Spinal cord (tissue), 10 donors: ENCODE data around the gene POPDC2. TPM values are rescaled to one million over a fixed set of nuclear protein-coding genes. Genes with fewer than 3 reads are reported as not detected.

ENCODE experiments used
- DNase-seq, 6 donors: peaks; one replicate each; pipeline versions ENCODE4 v3.0.0 to v3.0.0-alpha.2; 2013 to 2015; ENCODE audit warnings: low spot score in 6 of 6, low read depth in 4 of 6
- H3K27ac ChIP-seq: one replicate; pipeline ENCODE4 v1.5.1; 2013; ENCODE audit warnings: low read depth, low read length, control low read depth
- H3K27me3 ChIP-seq: one replicate; pipeline ENCODE4 v1.6.1; 2013; ENCODE audit warnings: low read length; ENCODE audit not compliant: control insufficient read depth, insufficient read depth
- H3K36me3 ChIP-seq: one replicate; pipeline ENCODE4 v1.6.1; 2013; ENCODE audit warnings: low read length; ENCODE audit not compliant: control insufficient read depth, insufficient read depth
- H3K4me1 ChIP-seq: one replicate; pipeline ENCODE4 v1.6.1; 2013; ENCODE audit warnings: low read length; ENCODE audit not compliant: control insufficient read depth, insufficient read depth
- H3K4me3 ChIP-seq: one replicate; pipeline ENCODE4 v1.5.1; 2013; ENCODE audit warnings: low read depth, low read length, control low read depth
- H3K9me3 ChIP-seq: one replicate; pipeline ENCODE4 v1.6.1; 2013; ENCODE audit warnings: low read length; ENCODE audit not compliant: control insufficient read depth, insufficient read depth
- WGBS: methylation state at CpG from one replicate; pipeline ENCODE4 v1.1.5; 2013; ENCODE audit warnings: missing lambda C conversion rate; ENCODE audit not compliant: insufficient coverage; 5-methylcytosine and 5-hydroxymethylcytosine counted together
- polyA plus RNA-seq, 2 donors: library from polyadenylated mRNA; unstranded; fragments of 120-200 nt; gene quantifications; one replicate each; pipeline ENCODE4 v1.2.1, GENCODE V29; 2013; ENCODE audit not compliant: insufficient read length in 2 of 2
- total RNA-seq, 2 donors: library from RNA; depleted of rRNA in 1 of 2; stranded (reverse); fragments of 120-200 nt in 1 of 2; fragments of >200 nt in 1 of 2; gene quantifications; one replicate each; pipeline versions ENCODE4 v1.2.3 to v1.2.4, GENCODE V29; 2013 to 2014
- donor health status: healthy.

The POPDC2 gene
- total and polyA plus RNA-seq, 4 donors = 0.89 to 4.6 (median 2.8) TPM

DNA sequence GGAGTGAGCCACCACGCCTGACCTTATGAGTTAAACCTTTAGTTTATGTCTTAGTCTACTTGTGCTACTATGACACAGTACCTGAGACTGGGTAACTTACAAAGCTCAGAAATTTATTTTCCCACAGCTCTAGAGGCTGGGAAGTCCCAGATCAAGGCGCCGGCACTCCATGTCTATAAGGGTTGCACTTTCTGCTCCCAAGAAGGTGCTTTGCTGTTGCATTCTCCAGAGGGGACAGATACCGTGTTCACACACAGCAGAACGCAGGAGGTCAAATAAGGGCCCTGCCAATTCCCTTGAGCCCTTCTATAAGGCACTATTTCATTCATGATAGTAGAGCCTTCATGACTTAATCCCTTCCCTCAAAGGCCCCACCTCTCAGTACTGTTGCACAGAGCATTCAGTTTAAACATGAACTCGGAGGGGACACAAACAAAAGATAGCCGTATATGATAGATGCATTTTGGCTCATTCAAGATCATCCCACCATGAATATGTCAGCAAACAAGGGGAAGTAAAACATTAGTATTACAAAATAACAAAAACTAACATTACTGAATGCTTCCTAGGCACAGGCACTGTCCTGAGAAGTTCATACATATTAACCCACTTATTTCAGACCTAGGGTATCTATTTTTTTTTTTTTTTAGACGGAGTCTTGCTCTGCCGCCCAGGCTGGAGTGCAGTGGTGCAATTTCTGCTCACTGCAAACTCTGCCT, 36.2 kb downstream of the POPDC2 start:
- no peaks in the 10 kb centered on the region for H3K27me3 ChIP-seq
- no peak for DNase-seq
- H3K4me3 ChIP-seq = no peak overlapping the region
- H3K36me3 ChIP-seq = no peaks in the 10 kb centered on the region
- no peaks in the 10 kb centered on the region for H3K4me1 ChIP-seq
- H3K27ac ChIP-seq = no peak overlapping the region
- H3K9me3 ChIP-seq = peaks cover 2% of the 10 kb centered on the region
- WGBS = 96% methylated on average over 4 of the region's 9 CpGs

- peaks cover 2% of the 10 kb centered on the region for H3K9me3 ChIP-seq
- no peaks in the 10 kb centered on the region for H3K27me3 ChIP-seq
- H3K36me3 ChIP-seq = no peaks in the 10 kb centered on the region
- no peak overlapping the region for H3K27ac ChIP-seq
- H3K4me3 ChIP-seq = no peak overlapping the region
- no peaks in the 10 kb centered on the region for H3K4me1 ChIP-seq
- 88% methylated on average over 4 of the region's 5 CpGs for WGBS
- DNase-seq = no peak
These were observed 39.5 kb downstream of the POPDC2 start for GRCh38 chr3:119620899-119621298.

GRCh38 chr3:119619094-119619493, 41.3 kb downstream of the POPDC2 start:
- H3K27ac ChIP-seq = no peak overlapping the region
- peaks cover 2% of the 10 kb centered on the region for H3K9me3 ChIP-seq
- 63% methylated on average over 4 of the region's 7 CpGs for WGBS
- DNase-seq = no peak
- no peaks in the 10 kb centered on the region for H3K27me3 ChIP-seq
- no peak overlapping the region for H3K4me3 ChIP-seq
- no peaks in the 10 kb centered on the region for H3K36me3 ChIP-seq
- H3K4me1 ChIP-seq = no peaks in the 10 kb centered on the region

DNA sequence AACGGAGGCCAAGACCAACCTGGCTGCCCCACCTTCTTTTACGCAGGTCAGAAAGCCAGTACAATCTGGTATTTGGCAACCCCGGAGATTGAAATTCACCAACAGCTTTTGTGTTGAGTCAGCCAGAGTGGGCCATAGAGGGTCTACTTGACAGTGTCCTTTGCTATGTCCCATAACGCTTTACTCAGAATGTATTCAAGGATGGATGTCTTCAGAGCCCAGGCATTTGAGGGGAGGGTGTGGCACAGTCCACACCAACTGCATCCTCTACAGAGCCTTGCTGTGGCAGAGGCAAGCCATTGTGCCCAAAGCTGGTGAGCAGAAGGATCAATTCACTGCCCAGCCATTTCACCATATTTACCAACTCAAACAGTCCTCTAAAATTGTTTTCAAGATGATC, 44.3 kb downstream of the POPDC2 start:
- Histone ChIP-seq H3K36me3 (no peaks in the 10 kb centered on the region), H3K4me3 (no peak overlapping the region), H3K9me3 (no peaks in the 10 kb centered on the region), H3K27ac (no peak overlapping the region), H3K4me1 (no peaks in the 10 kb centered on the region), H3K27me3 (no peaks in the 10 kb centered on the region)
- WGBS = 67% methylated on average over 3 of the region's 4 CpGs
- DNase-seq = no peak

DNA sequence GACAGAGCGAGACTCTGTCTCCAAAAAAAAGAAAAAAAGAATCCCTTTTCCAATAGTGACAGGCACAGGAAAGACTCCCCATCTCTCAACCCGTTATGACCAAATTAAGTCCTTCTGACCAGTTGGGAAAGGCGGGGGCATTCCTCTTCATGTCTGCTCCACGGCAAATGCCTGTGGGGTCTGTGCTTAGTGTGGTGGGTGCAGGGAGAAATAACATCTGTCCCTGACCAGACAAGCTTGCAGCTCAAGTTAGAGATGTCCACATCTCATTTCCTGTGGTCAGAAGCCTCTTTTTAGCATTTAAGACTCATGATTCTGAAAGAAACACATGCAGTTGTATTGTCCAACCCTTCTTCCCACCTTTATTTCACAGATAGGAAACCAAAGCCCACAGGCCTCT, 46.5 kb downstream of the POPDC2 start:
- H3K36me3 ChIP-seq = no peaks in the 10 kb centered on the region
- no peak overlapping the region for H3K27ac ChIP-seq
- no peak overlapping the region for H3K4me3 ChIP-seq
- no peaks in the 10 kb centered on the region for H3K4me1 ChIP-seq
- no peaks in the 10 kb centered on the region for H3K9me3 ChIP-seq
- no peak for DNase-seq
- no CpG with 5 or more reads among the region's 4 CpGs for whole genome bisulfite sequencing
- no peaks in the 10 kb centered on the region for H3K27me3 ChIP-seq

DNA sequence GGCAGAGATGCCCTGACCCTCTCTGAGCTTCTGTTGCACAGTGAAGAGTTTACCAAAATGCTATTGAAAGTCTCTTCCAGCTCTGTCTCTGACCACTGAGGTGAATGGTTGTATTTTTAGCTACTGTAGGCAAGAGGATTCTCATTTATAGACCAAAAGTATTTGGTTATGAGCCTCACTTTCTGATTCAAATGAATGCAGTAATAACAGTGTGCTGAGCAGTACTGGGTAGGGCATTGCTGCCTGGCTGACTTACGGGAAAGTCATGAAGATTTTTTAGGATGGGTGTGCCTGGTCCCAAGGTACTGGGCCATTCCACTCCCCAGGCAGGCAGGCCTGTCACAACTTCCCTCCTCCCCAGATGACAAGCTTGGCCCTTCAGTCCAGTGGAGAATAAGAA, 47.2 kb downstream of the POPDC2 start:
- H3K36me3 ChIP-seq = no peaks in the 10 kb centered on the region
- H3K4me3 ChIP-seq = no peak overlapping the region
- no peak overlapping the region for H3K27ac ChIP-seq
- no CpG with 5 or more reads among the region's 1 CpG for WGBS
- H3K9me3 ChIP-seq = no peaks in the 10 kb centered on the region
- H3K4me1 ChIP-seq = no peaks in the 10 kb centered on the region
- DNase-seq = no peak
- H3K27me3 ChIP-seq = no peaks in the 10 kb centered on the region

DNA sequence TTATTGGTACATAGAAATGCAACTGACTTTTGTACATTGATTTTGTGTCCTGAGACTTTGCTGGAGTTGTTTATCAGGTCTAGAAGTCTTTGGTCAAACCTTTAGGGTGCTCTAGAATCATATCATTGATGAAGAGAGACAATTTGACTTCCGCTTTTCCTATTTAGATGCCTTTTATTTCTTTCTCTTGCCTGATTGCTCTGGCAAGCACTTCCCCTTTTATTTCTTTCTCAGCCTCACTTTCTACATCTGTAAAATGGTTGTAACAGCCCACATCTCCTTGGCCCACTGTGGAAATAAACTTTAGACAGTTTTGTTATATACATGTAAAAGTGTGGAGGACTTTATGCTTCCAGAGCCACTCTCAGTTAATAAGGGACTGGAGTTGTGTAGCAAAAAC, 48.7 kb downstream of the POPDC2 start:
- no peaks in the 10 kb centered on the region for H3K4me1 ChIP-seq
- H3K27ac ChIP-seq = no peak overlapping the region
- H3K9me3 ChIP-seq = no peaks in the 10 kb centered on the region
- H3K4me3 ChIP-seq = no peak overlapping the region
- WGBS = 100% methylated on average over 1 of the region's 1 CpG
- H3K27me3 ChIP-seq = no peaks in the 10 kb centered on the region
- DNase-seq = no peak
- H3K36me3 ChIP-seq = no peaks in the 10 kb centered on the region

- DNase-seq = no peak
- 73% methylated on average over 2 of the region's 6 CpGs for WGBS
- H3K9me3 ChIP-seq = no peaks in the 10 kb centered on the region
- no peaks in the 10 kb centered on the region for H3K27me3 ChIP-seq
- H3K36me3 ChIP-seq = no peaks in the 10 kb centered on the region
- H3K27ac ChIP-seq = no peak overlapping the region
- no peak overlapping the region for H3K4me3 ChIP-seq
- H3K4me1 ChIP-seq = no peaks in the 10 kb centered on the region
These were observed 51.1 kb downstream of the POPDC2 start for GRCh38 chr3:119609301-119609700.

DNA sequence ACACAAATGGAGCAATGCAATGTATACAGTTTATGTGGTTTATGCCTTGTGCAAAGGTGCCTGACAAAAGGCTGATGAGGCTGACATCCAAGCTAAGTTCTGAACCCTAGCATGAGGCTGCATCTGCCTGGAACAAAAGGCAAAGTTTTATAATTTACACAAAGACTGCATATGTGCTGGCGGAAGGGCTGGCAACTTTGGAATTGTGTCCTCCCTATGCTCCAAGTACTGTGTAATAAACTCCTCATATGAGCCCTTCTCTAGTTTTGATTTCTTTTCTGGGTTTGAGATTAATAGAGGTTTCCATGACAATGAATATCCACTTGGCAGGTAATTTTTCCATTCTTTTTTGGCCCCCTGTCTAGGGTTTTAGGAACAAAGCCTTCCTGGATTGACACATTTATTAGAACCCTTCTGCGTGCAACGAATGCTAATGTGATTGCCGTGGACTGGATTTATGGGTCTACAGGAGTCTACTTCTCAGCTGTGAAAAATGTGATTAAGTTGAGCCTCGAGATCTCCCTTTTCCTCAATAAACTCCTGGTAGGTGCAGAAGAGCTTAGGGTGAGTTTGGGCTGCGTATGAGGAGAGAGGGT, 51.9 kb downstream of the POPDC2 start:
- H3K27ac ChIP-seq = no peak overlapping the region
- H3K36me3 ChIP-seq = no peaks in the 10 kb centered on the region
- H3K4me1 ChIP-seq = no peaks in the 10 kb centered on the region
- DNase-seq = peak in 2 of 6 donors; percentile 26 to 63
- no peak overlapping the region for H3K4me3 ChIP-seq
- no peaks in the 10 kb centered on the region for H3K27me3 ChIP-seq
- H3K9me3 ChIP-seq = no peaks in the 10 kb centered on the region
- 83% methylated on average over 1 of the region's 6 CpGs for WGBS

GRCh38 chr3:119604878-119605277, 55.5 kb downstream of the POPDC2 start:
- Histone ChIP-seq H3K4me3 (no peak overlapping the region), H3K9me3 (no peaks in the 10 kb centered on the region), H3K4me1 (no peaks in the 10 kb centered on the region), H3K27me3 (no peaks in the 10 kb centered on the region), H3K36me3 (no peaks in the 10 kb centered on the region), H3K27ac (no peak overlapping the region)
- no peak for DNase-seq
- WGBS = 100% methylated on average over 1 of the region's 1 CpG
